Naive thymus-derived CD4-positive, alpha-beta T cell (primary cell): Measurements from ENCODE around the gene KDM3B. TPM values are rescaled to one million over a fixed set of nuclear protein-coding genes. Genes with fewer than 3 reads are reported as not detected.

Experiments
- ATAC-seq: fragments of 150-1000 bp; cut with Tn5 transposase; 2 replicates; pipeline ENCODE4 v1.10.0; 2021; ENCODE audit warnings: mild to moderate bottlenecking, moderate library complexity
- CTCF ChIA-PET: fragments of 350-600 bp; sonication (Branson Sonifier 250); formaldehyde crosslinking; loops from one replicate; lab custom pipeline; 2021; ENCODE audit warnings: antibody characterized with exemption; lab: Charles Lee
- POLR2A ChIA-PET: fragments of 350-600 bp; sonication (Branson Sonifier 250); formaldehyde crosslinking; loops from one replicate; lab custom pipeline; 2021; ENCODE audit warnings: antibody characterized with exemption, inconsistent platforms; lab: Charles Lee
- DNase-seq, 9 donors: peaks; one replicate each; pipeline versions ENCODE4 v3.0.0 to v3.0.0-alpha.2; 2020 to 2022; ENCODE audit warnings: mixed read lengths in 1 of 9
- H3K27ac ChIP-seq: one replicate; pipeline ENCODE4 v1.7.0; 2013; ENCODE audit warnings: mild to moderate bottlenecking, low read depth, low read length, moderate library complexity
- H3K27me3 ChIP-seq, 2 donors: one replicate each; pipeline ENCODE4 v1.7.0; 2013; ENCODE audit warnings: low read length in 2 of 2, mild to moderate bottlenecking in 2 of 2, moderate library complexity in 2 of 2; ENCODE audit not compliant: control insufficient read depth in 2 of 2, insufficient read depth in 2 of 2
- H3K36me3 ChIP-seq, 3 experiments: 1 replicate in 2 of 3; 2 replicates in 1 of 3; pipeline ENCODE4 v1.7.0; 2013; ENCODE audit warnings: low read length in 3 of 3, mild to moderate bottlenecking in 3 of 3, moderate library complexity in 1 of 3; ENCODE audit not compliant: insufficient read depth in 3 of 3, control insufficient read depth in 2 of 3
- H3K4me1 ChIP-seq, 2 donors: one replicate each; pipeline ENCODE4 v1.7.0; 2013; ENCODE audit warnings: low read length in 2 of 2, mild to moderate bottlenecking in 2 of 2, moderate library complexity in 1 of 2; ENCODE audit not compliant: control insufficient read depth in 2 of 2, insufficient read depth in 2 of 2
- H3K4me3 ChIP-seq: 2 replicates; pipeline ENCODE4 v1.7.0; 2013; ENCODE audit warnings: mild to moderate bottlenecking, low read length
- H3K9me3 ChIP-seq, 3 experiments: 1 replicate in 2 of 3; 2 replicates in 1 of 3; pipeline ENCODE4 v1.7.0; 2013; ENCODE audit warnings: low read length in 3 of 3; ENCODE audit not compliant: control insufficient read depth in 2 of 3
- H3K27ac Mint-ChIP-seq, 9 donors: one replicate each; pipeline ENCODE4 v1.8.0; 2020 to 2022; ENCODE audit warnings: mixed read lengths in 9 of 9, mild to moderate bottlenecking in 8 of 9, moderate library complexity in 5 of 9, inconsistent platforms in 2 of 9
- H3K27me3 Mint-ChIP-seq, 5 donors: one replicate each; pipeline ENCODE4 v1.8.0; 2021 to 2022; ENCODE audit warnings: mixed read lengths in 5 of 5, mild to moderate bottlenecking in 1 of 5
- H3K36me3 Mint-ChIP-seq, 5 donors: one replicate each; pipeline ENCODE4 v1.8.0; 2020 to 2022; ENCODE audit warnings: mixed read lengths in 5 of 5, mild to moderate bottlenecking in 3 of 5, inconsistent platforms in 1 of 5
- H3K4me1 Mint-ChIP-seq, 7 donors: one replicate each; pipeline ENCODE4 v1.8.0; 2020 to 2022; ENCODE audit warnings: mixed read lengths in 7 of 7, mild to moderate bottlenecking in 3 of 7, inconsistent platforms in 1 of 7
- H3K4me3 Mint-ChIP-seq, 10 donors: one replicate each; pipeline ENCODE4 v1.8.0; 2020 to 2022; ENCODE audit warnings: mild to moderate bottlenecking in 10 of 10, mixed read lengths in 10 of 10, moderate library complexity in 6 of 10, inconsistent platforms in 2 of 10
- H3K9me3 Mint-ChIP-seq, 11 donors: one replicate each; pipeline ENCODE4 v1.8.0; 2020 to 2022; ENCODE audit warnings: mixed read lengths in 11 of 11, mild to moderate bottlenecking in 4 of 11, inconsistent platforms in 1 of 11, moderate library complexity in 1 of 11
- intact Hi-C, 2 donors: fragments of 100-400 bp; cut with micrococcal nuclease; formaldehyde crosslinking; loops; one replicate each; pipeline ENCODE4 v1.15.1; 2023
- polyA plus RNA-seq, 2 donors: library from polyadenylated mRNA; unstranded; fragments of 300-500 nt; fragmentation: Illumina TruSeq; gene quantifications; one replicate each; pipeline ENCODE4 v1.2.3, GENCODE V29; 2021
- total RNA-seq, 6 experiments: library from RNA in 5 of 6; stranded (reverse) in 5 of 6; gene quantifications; 1 replicate in 5 of 6; 2 replicates in 1 of 6; pipeline ENCODE4 v1.2.3 and lab custom pipeline; 2021 to 2026

Gene KDM3B
- total and polyA plus RNA-seq, 7 experiments from 2014 or later: 12.8 to 90.2 (median 80.5) TPM

DNA sequence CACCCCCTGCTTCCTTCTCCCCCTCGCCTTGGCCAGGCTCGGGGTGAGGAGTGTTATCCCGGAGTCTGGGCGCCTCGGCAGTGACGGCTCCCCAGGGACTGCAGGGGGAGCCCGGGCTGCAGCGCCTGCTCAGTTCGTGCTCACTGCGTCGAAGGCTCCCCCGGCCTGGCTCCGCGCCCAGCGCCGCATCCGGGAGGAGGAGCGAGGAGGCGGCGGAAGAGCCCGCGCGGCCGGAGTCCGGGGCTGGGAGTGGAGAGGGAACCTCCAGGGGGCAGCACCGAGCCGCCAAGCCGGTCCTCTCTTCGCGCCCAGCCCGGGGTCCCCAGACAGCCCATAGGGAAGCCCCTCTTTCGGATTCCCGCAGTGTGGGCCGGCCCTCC is 111.5 kb downstream of the KDM3B start:
- Histone ChIP-seq H3K27me3 (no peaks in the 10 kb centered on the region), H3K36me3 (peaks cover 0 to 8% (median 0%) of the 10 kb centered on the region in 3 experiments), H3K4me3 (peak overlapping the region; percentile 95), H3K9me3 (no peaks in the 10 kb centered on the region), H3K4me1 (peaks cover 31 to 43% of the 10 kb centered on the region in 2 donors), H3K27ac (peak overlapping the region; percentile 91)
- ChIA-PET POLR2A (interaction anchor here (0.8 to 2.9 kb wide), 7 partner anchors 8 to 431 kb away, joined by 3 to 16 read pairs (median 8); partner anchors contain the start of genes FAM13B and HSPA9), CTCF (interaction anchor here (0.6 to 3.1 kb wide), 7 partner anchors 9 to 291 kb away, joined by 3 to 24 read pairs (median 5); no protein-coding TSS in a partner anchor)
- peak; percentile 90 to 97 (median 94) for DNase-seq
- H3K27me3 Mint-ChIP-seq: peaks cover 0 to 20% (median 0%) of the 10 kb centered on the region in 5 donors
- peaks cover 0 to 21% (median 17%) of the 10 kb centered on the region in 5 donors for H3K36me3 Mint-ChIP-seq
- peak overlapping the region; percentile 78 to 93 (median 89) for H3K4me3 Mint-ChIP-seq
- peak overlapping the region; percentile 76 to 97 (median 91) for H3K27ac Mint-ChIP-seq
- peaks cover 36 to 54% (median 50%) of the 10 kb centered on the region in 7 donors for H3K4me1 Mint-ChIP-seq
- intact Hi-C loops: loop anchor here (1.0 to 10.0 kb wide), 15 partner anchors 14 to 1651 kb away; partner anchors contain the start of genes CDC23 (in 1 of the 2), FAM13B (in 1 of the 2), HNRNPA0 (in 1 of the 2) and HSPA9 (in 1 of the 2)
- ATAC-seq: peak; percentile 71
- peaks cover 0 to 2% (median 0%) of the 10 kb centered on the region in 11 donors for H3K9me3 Mint-ChIP-seq

DNA sequence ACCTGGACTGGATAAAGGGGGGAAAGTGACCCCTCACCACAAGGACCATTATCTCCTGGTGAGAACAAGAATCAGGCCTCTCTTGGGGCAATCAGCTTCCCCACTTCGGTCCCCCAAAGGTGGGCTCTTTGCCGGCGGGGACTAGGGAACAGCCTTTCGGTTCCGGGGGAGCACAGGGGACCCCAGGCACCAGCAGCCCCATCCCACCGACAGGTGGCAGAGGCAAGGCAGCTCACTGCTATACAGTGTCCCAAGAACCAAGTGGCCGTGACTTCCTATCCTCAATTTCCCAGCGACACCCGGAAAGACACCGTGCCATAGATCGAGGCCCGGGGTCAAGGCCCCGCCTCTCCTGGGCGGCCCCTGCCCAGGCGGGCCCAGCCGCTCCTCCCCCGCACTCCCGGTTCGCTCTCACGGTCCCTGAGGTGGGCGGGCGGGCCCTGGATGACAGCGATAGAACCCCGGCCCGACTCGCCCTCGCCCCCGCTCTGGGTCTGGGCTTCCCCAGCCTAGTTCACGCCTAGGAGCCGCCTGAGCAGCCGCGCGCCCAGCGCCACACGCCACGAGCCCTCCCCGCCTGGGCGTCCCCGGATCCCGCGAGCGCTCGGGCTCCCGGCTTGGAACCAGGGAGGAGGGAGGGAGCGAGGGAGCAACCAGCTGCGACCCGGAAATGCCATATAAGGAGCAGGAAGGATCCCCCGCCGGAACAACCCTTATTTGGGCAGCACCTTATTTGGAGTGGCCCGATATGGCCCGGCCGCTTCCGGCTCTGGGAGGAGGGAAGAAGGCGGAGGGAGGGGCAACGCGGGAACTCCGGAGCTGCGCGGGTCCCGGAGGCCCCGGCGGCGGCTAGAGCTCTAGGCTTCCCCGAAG is 112.1 kb downstream of the KDM3B start:
- POLR2A ChIA-PET: interaction anchor here (0.5 to 2.9 kb wide), 16 partner anchors 9 to 431 kb away, joined by 3 to 17 read pairs (median 4); partner anchors contain the start of genes ETF1, FAM13B, FAM53C and HSPA9
- Histone ChIP-seq H3K9me3 (no peaks in the 10 kb centered on the region), H3K27me3 (no peaks in the 10 kb centered on the region), H3K4me3 (peak overlapping the region; percentile 95), H3K36me3 (peaks cover 0 to 8% (median 0%) of the 10 kb centered on the region in 3 experiments), H3K4me1 (peaks cover 24 to 37% of the 10 kb centered on the region in 2 donors), H3K27ac (peak overlapping the region; percentile 91)
- Mint-ChIP-seq H3K36me3 (peaks cover 0 to 19% (median 17%) of the 10 kb centered on the region in 5 donors), H3K27ac (peak overlapping the region; percentile 69 to 97 (median 91)), H3K27me3 (peaks cover 0 to 20% (median 0%) of the 10 kb centered on the region in 5 donors), H3K4me3 (peak overlapping the region; percentile 78 to 93 (median 89)), H3K9me3 (peaks cover 0 to 2% (median 0%) of the 10 kb centered on the region in 11 donors), H3K4me1 (peaks cover 32 to 48% (median 44%) of the 10 kb centered on the region in 7 donors)
- ATAC-seq (peak; percentile 79), DNase-seq (peak; percentile 94 to 99 (median 98))
- CTCF ChIA-PET: interaction anchor here (0.6 to 3.1 kb wide), 14 partner anchors 8 to 291 kb away, joined by 3 to 24 read pairs (median 5); partner anchors contain the start of gene HSPA9
- intact Hi-C loops: loop anchor here (1.0 to 10.0 kb wide), 23 partner anchors 14 to 1650 kb away; partner anchors contain the start of genes CDC23 (in 2 of the 2), ETF1 (in 2 of the 2), HNRNPA0 (in 2 of the 2) and HSPA9 (in 2 of the 2)

DNA sequence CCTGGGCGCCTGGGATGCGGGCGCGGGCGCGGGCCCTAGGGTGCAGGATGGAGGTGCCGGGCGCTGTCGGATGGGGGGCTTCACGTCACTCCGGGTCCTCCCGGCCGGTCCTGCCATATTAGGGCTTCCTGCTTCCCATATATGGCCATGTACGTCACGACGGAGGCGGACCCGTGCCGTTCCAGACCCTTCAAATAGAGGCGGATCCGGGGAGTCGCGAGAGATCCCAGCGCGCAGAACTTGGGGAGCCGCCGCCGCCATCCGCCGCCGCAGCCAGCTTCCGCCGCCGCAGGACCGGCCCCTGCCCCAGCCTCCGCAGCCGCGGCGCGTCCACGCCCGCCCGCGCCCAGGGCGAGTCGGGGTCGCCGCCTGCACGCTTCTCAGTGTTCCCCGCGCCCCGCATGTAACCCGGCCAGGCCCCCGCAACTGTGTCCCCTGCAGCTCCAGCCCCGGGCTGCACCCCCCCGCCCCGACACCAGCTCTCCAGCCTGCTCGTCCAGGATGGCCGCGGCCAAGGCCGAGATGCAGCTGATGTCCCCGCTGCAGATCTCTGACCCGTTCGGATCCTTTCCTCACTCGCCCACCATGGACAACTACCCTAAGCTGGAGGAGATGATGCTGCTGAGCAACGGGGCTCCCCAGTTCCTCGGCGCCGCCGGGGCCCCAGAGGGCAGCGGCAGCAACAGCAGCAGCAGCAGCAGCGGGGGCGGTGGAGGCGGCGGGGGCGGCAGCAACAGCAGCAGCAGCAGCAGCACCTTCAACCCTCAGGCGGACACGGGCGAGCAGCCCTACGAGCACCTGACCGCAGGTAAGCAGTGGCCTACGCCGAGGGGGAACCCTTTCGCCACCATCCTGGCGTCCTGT is 113.0 kb downstream of the KDM3B start, which contains the start of gene EGR1:
Gene EGR1, plus strand, starts transcription at position 219 of the 864 bp plus-strand sequence. Its CDS starts 283 bp downstream, at position 502.
- H3K27ac ChIP-seq: peak within 1 kb of the TSS; percentile 91
- ATAC-seq (peak; percentile 73), DNase-seq (peak; percentile 57 to 97 (median 96))
- peaks cover 0 to 8% (median 0%) of the 10 kb centered on the region in 3 experiments for H3K36me3 ChIP-seq
- H3K9me3 Mint-ChIP-seq: peaks cover 0 to 2% (median 0%) of the 10 kb centered on the region in 11 donors
- H3K36me3 Mint-ChIP-seq: peaks cover 0 to 19% (median 17%) of the 10 kb centered on the region in 5 donors
- H3K27ac Mint-ChIP-seq: peak within 1 kb of the TSS; percentile 69 to 97 (median 91)
- peak within 1 kb of the TSS; percentile 78 to 93 (median 89) for H3K4me3 Mint-ChIP-seq
- H3K4me3 ChIP-seq: peak within 1 kb of the TSS; percentile 95
- intact Hi-C loops: loop anchor here (1.0 to 10.0 kb wide), 18 partner anchors 27 to 1649 kb away; partner anchors contain the start of genes ETF1 (in 2 of the 2), HNRNPA0 (in 2 of the 2), BRD8 (in 1 of the 2) and CDC23 (in 1 of the 2)
- H3K27me3 ChIP-seq: no peaks in the 10 kb centered on the region
- peaks cover 28 to 39% (median 35%) of the 10 kb centered on the region in 7 donors for H3K4me1 Mint-ChIP-seq
- H3K9me3 ChIP-seq: no peaks in the 10 kb centered on the region
- CTCF ChIA-PET: interaction anchor here (0.7 to 3.1 kb wide), 11 partner anchors 7 to 110 kb away, joined by 3 to 24 read pairs (median 5); partner anchors contain the start of gene HSPA9
- POLR2A ChIA-PET: interaction anchor here (0.5 to 2.9 kb wide), 12 partner anchors 15 to 402 kb away, joined by 3 to 17 read pairs (median 6); partner anchors contain the start of genes ETF1, FAM53C and HSPA9
- peaks cover 17 to 29% of the 10 kb centered on the region in 2 donors for H3K4me1 ChIP-seq
- H3K27me3 Mint-ChIP-seq: peaks cover 0 to 20% (median 0%) of the 10 kb centered on the region in 5 donors

DNA sequence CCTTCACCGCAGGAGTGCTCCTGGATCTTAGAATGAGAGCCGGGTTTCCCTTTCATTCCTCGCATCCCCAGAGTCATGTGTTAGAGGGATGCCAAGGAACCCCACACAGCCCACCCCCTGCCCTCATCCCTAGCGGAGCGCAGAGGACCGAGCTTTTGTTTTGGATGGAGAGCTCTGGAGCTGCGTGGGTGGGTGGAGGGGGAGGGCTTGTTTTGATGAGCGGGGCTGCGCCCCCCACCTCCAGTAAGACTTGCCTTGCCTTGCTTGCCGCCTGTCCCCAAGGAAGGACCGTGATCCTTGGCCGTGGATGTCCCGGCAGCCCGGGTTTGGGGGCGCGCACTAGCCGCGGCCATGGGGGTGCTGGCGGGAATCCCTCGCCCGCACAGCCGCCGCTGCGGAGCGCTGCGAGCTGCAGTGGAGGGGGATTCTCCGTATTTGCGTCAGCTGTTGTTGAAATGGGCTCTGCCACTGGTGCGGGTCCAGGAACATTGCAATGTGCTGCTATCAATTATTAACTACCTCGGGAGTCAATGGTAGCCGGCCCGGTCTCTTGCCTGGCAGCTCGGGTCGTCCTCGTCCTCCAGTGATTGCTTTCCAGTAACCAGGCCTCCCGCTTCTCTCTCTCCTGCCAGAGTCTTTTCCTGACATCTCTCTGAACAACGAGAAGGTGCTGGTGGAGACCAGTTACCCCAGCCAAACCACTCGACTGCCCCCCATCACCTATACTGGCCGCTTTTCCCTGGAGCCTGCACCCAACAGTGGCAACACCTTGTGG is 113.8 kb downstream of the KDM3B start:
- peaks cover 0 to 19% (median 17%) of the 10 kb centered on the region in 5 donors for H3K36me3 Mint-ChIP-seq
- Histone ChIP-seq H3K27me3 (no peaks in the 10 kb centered on the region), H3K4me3 (peak overlapping the region; percentile 95), H3K4me1 (peaks cover 17 to 29% of the 10 kb centered on the region in 2 donors), H3K36me3 (peaks cover 0 to 8% (median 0%) of the 10 kb centered on the region in 3 experiments), H3K27ac (peak overlapping the region; percentile 91), H3K9me3 (no peaks in the 10 kb centered on the region)
- intact Hi-C loops: loop anchor here (5.0 to 10.0 kb wide), 4 partner anchors 432 to 1648 kb away; partner anchors contain the start of genes FAM13B (in 1 of the 2), PROB1 (in 1 of the 2), PURA (in 1 of the 2) and UBE2D2 (in 1 of the 2)
- peaks cover 21 to 31% (median 27%) of the 10 kb centered on the region in 7 donors for H3K4me1 Mint-ChIP-seq
- peak overlapping the region; percentile 78 to 93 (median 89) for H3K4me3 Mint-ChIP-seq
- H3K9me3 Mint-ChIP-seq: peaks cover 0 to 2% (median 0%) of the 10 kb centered on the region in 11 donors
- CTCF ChIA-PET: interaction anchor here (1.3 to 3.1 kb wide), 2 partner anchors 16 to 37 kb away, joined by 7 to 24 read pairs; no protein-coding TSS in a partner anchor
- ATAC-seq (no peak), DNase-seq (peak in 5 of 9 donors; percentile 12 to 54 (median 18))
- H3K27ac Mint-ChIP-seq: peak overlapping the region in 8 of 9 donors; percentile 51 to 91 (median 82)
- peaks cover 0 to 20% (median 0%) of the 10 kb centered on the region in 5 donors for H3K27me3 Mint-ChIP-seq
- POLR2A ChIA-PET: interaction anchor here (1.0 to 2.9 kb wide), 5 partner anchors 24 to 128 kb away, joined by 4 to 17 read pairs (median 15); partner anchors contain the start of genes ETF1 and FAM53C
